ENCODE data around the gene ZNF221.

Gene ZNF221

GRCh38 chr19:44007473-44007872 is 56.4 kb downstream of the ZNF221 start:
- H3K9ac ChIP-seq (ENCODE audit: low read length): no peak overlapping the region
- no peak for DNase-seq (ENCODE audit: low read depth)
- H3K27me3 ChIP-seq (replicated peaks; ENCODE audit: control insufficient read depth, insufficient read depth, low read length): no peaks in the 10 kb centered on the region
- no peak overlapping the region for H3K4me3 ChIP-seq (ENCODE audit: low read length)
- H3K9me3 ChIP-seq (ENCODE audit: control insufficient read depth, low read length): peaks cover 42% of the 10 kb centered on the region
- H3K4me1 ChIP-seq (ENCODE audit: control insufficient read depth, insufficient read depth, low read length): peaks cover 6% of the 10 kb centered on the region
- H3K36me3 ChIP-seq (ENCODE audit: control insufficient read depth, insufficient read depth, low read length, severe bottlenecking): peaks cover 55% of the 10 kb centered on the region

DNA sequence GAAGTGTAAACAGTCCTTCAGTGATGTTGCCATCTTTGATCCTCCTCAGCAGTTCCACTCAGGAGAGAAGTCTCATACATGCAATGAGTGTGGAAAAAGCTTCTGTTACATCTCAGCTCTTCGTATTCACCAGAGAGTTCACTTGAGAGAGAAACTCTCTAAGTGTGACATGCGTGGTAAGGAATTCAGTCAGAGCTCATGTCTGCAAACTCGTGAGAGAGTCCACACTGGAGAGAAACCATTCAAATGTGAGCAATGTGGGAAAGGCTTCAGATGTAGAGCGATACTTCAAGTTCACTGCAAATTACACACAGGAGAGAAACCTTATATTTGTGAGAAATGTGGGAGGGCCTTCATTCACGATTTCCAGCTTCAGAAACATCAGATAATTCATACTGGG is 59.4 kb downstream of the ZNF221 start:
- Histone ChIP-seq H3K36me3 (ENCODE audit: control insufficient read depth, insufficient read depth, low read length, severe bottlenecking) (peaks cover 58% of the 10 kb centered on the region), H3K4me3 (ENCODE audit: low read length) (peak overlapping the region; percentile 58), H3K9ac (ENCODE audit: low read length) (no peak overlapping the region), H3K4me1 (ENCODE audit: control insufficient read depth, insufficient read depth, low read length) (no peaks in the 10 kb centered on the region), H3K9me3 (ENCODE audit: control insufficient read depth, low read length) (peaks cover 50% of the 10 kb centered on the region), H3K27me3 (replicated peaks; ENCODE audit: control insufficient read depth, insufficient read depth, low read length) (no peaks in the 10 kb centered on the region)
- no peak for DNase-seq (ENCODE audit: low read depth)
